ENCODE results near the gene FAM217A.
A peak's percentile ranks its signal among the peaks of the same experiment; 100 is the strongest.

The FAM217A gene

DNA sequence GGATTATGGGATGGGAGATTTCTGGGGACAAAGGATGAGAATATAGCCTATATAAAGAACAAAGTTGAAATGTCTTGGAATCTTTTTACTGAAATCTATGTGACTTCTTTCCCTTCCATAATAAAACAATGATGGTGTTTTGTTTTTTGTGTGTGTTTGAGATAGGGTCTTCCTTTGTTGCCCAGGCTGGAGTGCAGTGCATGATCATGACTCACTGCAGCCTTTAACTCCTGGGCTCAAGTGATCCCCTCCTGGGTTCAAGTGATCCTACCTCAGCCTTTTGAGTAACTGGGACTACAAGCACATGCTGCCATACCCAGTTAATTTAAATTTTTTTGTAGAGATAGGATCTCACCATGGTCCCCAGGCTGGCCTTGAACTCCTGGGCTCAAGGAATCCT, 50.9 kb downstream of the FAM217A start:
- TF ChIP-seq POLR2AphosphoS5 (IDR thresholded peaks at IDR 0.05; ENCODE audit: low read depth, low read length) = no peak
- no peak for TF ChIP-seq POU2F2 (IDR thresholded peaks at IDR 0.05; ENCODE audit: low read depth, low read length)
- TF ChIP-seq POLR2A (IDR thresholded peaks at IDR 0.05; ENCODE audit: low read depth, low read length) = no peak
- TF ChIP-seq PAX5 (IDR thresholded peaks at IDR 0.05; ENCODE audit: insufficient read depth, low read length, severe bottlenecking) = no peak
- no peak for TF ChIP-seq TAF1 (IDR thresholded peaks at IDR 0.05; ENCODE audit: low read depth, low read length)
- no peak for TF ChIP-seq SPI1 (IDR thresholded peaks at IDR 0.05; ENCODE audit: low read depth, low read length)
- DNase-seq (ENCODE audit: insufficient read length, low spot score) (no peak), FAIRE-seq (no peak)

GRCh38 chr6:4025681-4026080, 53.3 kb downstream of the FAM217A start:
- DNase-seq (ENCODE audit: insufficient read length, low spot score) (no peak), FAIRE-seq (no peak)
- TF ChIP-seq POLR2A (IDR thresholded peaks at IDR 0.05; ENCODE audit: low read depth, low read length) (no peak), PAX5 (IDR thresholded peaks at IDR 0.05; ENCODE audit: insufficient read depth, low read length, severe bottlenecking) (no peak), SPI1 (IDR thresholded peaks at IDR 0.05; ENCODE audit: low read depth, low read length) (no peak), TAF1 (IDR thresholded peaks at IDR 0.05; ENCODE audit: low read depth, low read length) (no peak), POU2F2 (IDR thresholded peaks at IDR 0.05; ENCODE audit: low read depth, low read length) (no peak), POLR2AphosphoS5 (IDR thresholded peaks at IDR 0.05; ENCODE audit: low read depth, low read length) (no peak)

DNA sequence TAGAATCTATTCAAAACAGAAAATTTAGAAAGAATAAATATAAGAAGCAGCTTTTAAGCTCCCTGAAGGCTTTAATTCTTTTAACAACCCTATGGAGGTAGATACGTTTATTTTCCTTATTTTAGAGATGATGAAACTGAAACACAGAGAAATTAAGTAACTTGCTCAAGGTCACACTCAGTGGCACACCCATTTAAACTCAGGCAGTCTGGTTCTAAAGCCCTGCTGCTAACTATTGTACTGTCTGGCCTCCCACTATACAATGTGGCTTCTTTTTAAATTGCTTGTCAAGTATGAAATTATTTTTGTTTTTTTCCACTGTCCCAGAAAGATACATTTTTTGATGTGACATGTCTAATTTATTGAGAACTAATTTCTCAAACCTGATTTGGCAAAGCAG, 55.7 kb downstream of the FAM217A start:
- DNase-seq (ENCODE audit: insufficient read length, low spot score) = no peak
- TF ChIP-seq POLR2A (IDR thresholded peaks at IDR 0.05; ENCODE audit: low read depth, low read length) (no peak), TAF1 (IDR thresholded peaks at IDR 0.05; ENCODE audit: low read depth, low read length) (no peak), SPI1 (IDR thresholded peaks at IDR 0.05; ENCODE audit: low read depth, low read length) (no peak), PAX5 (IDR thresholded peaks at IDR 0.05; ENCODE audit: insufficient read depth, low read length, severe bottlenecking) (no peak), POLR2AphosphoS5 (IDR thresholded peaks at IDR 0.05; ENCODE audit: low read depth, low read length) (no peak), POU2F2 (IDR thresholded peaks at IDR 0.05; ENCODE audit: low read depth, low read length) (no peak)
- FAIRE-seq = no peak

GRCh38 chr6:4021854-4022695, 56.9 kb downstream of the FAM217A start:
- no peak for DNase-seq (ENCODE audit: insufficient read length, low spot score)
- TF ChIP-seq TAF1 (IDR thresholded peaks at IDR 0.05; ENCODE audit: low read depth, low read length) (no peak), POLR2A (IDR thresholded peaks at IDR 0.05; ENCODE audit: low read depth, low read length) (no peak), POU2F2 (IDR thresholded peaks at IDR 0.05; ENCODE audit: low read depth, low read length) (no peak), SPI1 (IDR thresholded peaks at IDR 0.05; ENCODE audit: low read depth, low read length) (no peak), PAX5 (IDR thresholded peaks at IDR 0.05; ENCODE audit: insufficient read depth, low read length, severe bottlenecking) (no peak), POLR2AphosphoS5 (IDR thresholded peaks at IDR 0.05; ENCODE audit: low read depth, low read length) (no peak)
- FAIRE-seq = no peak

DNA sequence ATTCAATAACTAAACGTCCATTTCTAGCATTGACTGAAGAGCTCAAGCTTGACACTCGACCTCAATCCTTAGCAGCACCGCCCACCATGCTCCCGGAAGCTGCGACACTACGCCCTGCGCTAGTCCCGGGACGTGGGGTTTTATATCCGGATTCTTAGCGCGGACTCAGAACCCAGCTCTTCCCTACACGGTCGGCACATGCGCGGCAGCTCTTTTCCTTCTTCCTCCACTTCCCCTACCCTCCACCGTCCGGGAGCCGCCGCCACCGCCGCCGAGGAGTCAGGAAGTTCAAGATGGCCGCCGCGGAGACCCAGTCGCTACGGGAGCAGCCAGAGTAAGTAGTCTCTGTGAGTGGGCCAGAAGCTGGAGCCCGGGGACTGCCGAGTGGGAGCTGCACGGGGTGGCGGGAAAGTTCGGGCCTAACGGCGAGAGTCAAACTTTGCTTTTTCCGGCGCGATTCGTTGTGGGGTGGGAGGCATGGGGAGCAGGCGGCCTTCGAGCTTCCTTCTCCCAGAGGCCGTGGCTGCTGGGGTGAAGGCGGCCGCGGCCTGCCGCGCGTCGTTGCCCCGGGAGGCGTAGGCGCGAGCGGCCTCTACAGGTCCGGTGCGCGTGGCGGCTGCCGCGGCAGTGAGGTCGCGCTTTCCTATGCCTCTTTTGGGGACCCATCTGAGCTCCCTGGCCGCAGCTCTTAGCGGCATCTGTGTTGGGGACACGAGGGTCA, 57.6 kb downstream of the FAM217A start:
- peak; percentile 93 for FAIRE-seq
- peak; percentile 50 for DNase-seq (ENCODE audit: insufficient read length, low spot score)
- TF ChIP-seq TAF1 (IDR thresholded peaks at IDR 0.05; ENCODE audit: low read depth, low read length) = peak; percentile 58
- no peak for TF ChIP-seq POU2F2 (IDR thresholded peaks at IDR 0.05; ENCODE audit: low read depth, low read length)
- peak; percentile 64 for TF ChIP-seq POLR2A (IDR thresholded peaks at IDR 0.05; ENCODE audit: low read depth, low read length)
- no peak; the same call in 1 of the 2 replicates for TF ChIP-seq SPI1 (IDR thresholded peaks at IDR 0.05; ENCODE audit: low read depth, low read length)
- peak; percentile 69 for TF ChIP-seq POLR2AphosphoS5 (IDR thresholded peaks at IDR 0.05; ENCODE audit: low read depth, low read length)
- TF ChIP-seq PAX5 (IDR thresholded peaks at IDR 0.05; ENCODE audit: insufficient read depth, low read length, severe bottlenecking) = peak; percentile 41

DNA sequence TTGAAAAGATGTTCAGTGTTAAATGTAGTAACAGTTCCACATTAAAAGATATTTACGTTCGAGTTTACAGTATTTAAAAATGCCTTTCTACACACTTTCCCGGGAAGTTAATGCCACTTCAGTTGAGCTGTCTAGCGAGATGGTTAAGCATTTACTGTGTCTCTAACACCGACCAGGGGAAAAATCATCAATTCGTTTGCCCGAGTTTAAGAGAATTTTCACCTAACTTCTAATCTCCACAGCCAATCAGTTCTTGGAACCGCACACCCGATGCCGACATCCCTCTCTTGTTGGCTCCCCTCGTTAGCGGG, 58.2 kb downstream of the FAM217A start:
- no peak for TF ChIP-seq TAF1 (IDR thresholded peaks at IDR 0.05; ENCODE audit: low read depth, low read length)
- TF ChIP-seq SPI1 (IDR thresholded peaks at IDR 0.05; ENCODE audit: low read depth, low read length) = no peak
- no peak for TF ChIP-seq POLR2AphosphoS5 (IDR thresholded peaks at IDR 0.05; ENCODE audit: low read depth, low read length)
- no peak for TF ChIP-seq PAX5 (IDR thresholded peaks at IDR 0.05; ENCODE audit: insufficient read depth, low read length, severe bottlenecking)
- TF ChIP-seq POU2F2 (IDR thresholded peaks at IDR 0.05; ENCODE audit: low read depth, low read length) = no peak
- TF ChIP-seq POLR2A (IDR thresholded peaks at IDR 0.05; ENCODE audit: low read depth, low read length) = no peak
- DNase-seq (ENCODE audit: insufficient read length, low spot score) = no peak
- no peak for FAIRE-seq

DNA sequence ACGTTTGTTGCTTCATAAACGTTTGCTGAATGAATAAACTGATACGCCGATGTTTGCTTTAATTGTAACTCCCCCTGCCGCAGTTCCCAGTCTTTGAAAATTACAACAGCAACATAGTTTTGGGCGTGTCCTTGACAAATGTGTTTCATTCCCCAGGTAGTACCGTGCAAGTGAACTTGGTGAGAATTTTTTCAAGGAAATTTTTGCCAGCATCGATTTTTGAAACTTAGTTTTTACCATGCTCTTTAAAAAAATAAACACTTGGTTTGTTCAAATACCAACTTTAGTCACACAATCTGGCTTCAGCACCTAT, 60.1 kb downstream of the FAM217A start:
- TF ChIP-seq TAF1 (IDR thresholded peaks at IDR 0.05; ENCODE audit: low read depth, low read length) (no peak), POLR2AphosphoS5 (IDR thresholded peaks at IDR 0.05; ENCODE audit: low read depth, low read length) (no peak), PAX5 (IDR thresholded peaks at IDR 0.05; ENCODE audit: insufficient read depth, low read length, severe bottlenecking) (no peak)
- DNase-seq (ENCODE audit: insufficient read length, low spot score) (no peak), FAIRE-seq (no peak)

Measured in GM12891 (cell line).